GM12878 (cell line): ENCODE results near the gene BCL11A.

Source experiments
- ASH2L ChIP-seq: fragments of 300-600, 200-600 bp; sonication (generic); IDR thresholded peaks from 2 replicates; pipeline ENCODE4 v1.6.1; 2017; ENCODE audit warnings: low read depth, mild to moderate bottlenecking, borderline replicate concordance
- CBFB ChIP-seq: IDR thresholded peaks from 2 replicates; pipeline ENCODE4 v1.6.1; 2016; ENCODE audit warnings: antibody characterized with exemption, low read depth
- CTCF ChIP-seq, 3 experiments: IDR thresholded peaks in 2 of 3; conservative IDR thresholded peaks in 1 of 3; 2 replicates each; pipeline ENCODE4 v1.5.1; 2011; ENCODE audit warnings: low read depth in 3 of 3, low read length in 3 of 3, mild to moderate bottlenecking in 3 of 3, control low read depth in 2 of 3, moderate library complexity in 2 of 3, inconsistent platforms in 1 of 3, mixed read lengths in 1 of 3; ENCODE audit not compliant: control insufficient read depth in 2 of 3, insufficient read depth in 1 of 3; ENCODE audit errors: extremely low read depth in 1 of 3
- GABPA ChIP-seq: IDR thresholded peaks from 2 replicates; pipeline ENCODE4 v1.6.1; 2014; ENCODE audit warnings: antibody characterized with exemption, low read depth, mild to moderate bottlenecking, inconsistent platforms
- MLLT1 ChIP-seq: fragments of 450-650 bp; IDR thresholded peaks from 2 replicates; pipeline ENCODE4 v1.6.1; 2016; ENCODE audit warnings: mild to moderate bottlenecking
- POLR2A ChIP-seq: IDR thresholded peaks from 2 replicates; pipeline ENCODE4 v1.6.1; 2011; ENCODE audit warnings: low read depth, mild to moderate bottlenecking, low read length
- RELA ChIP-seq: fragments of 450-650 bp; IDR thresholded peaks from 2 replicates; pipeline ENCODE4 v1.8.0; 2014; ENCODE audit warnings: borderline replicate concordance; ENCODE audit not compliant: partially characterized antibody
- SIN3A ChIP-seq: IDR thresholded peaks from 2 replicates; pipeline ENCODE4 v1.6.1; 2012; ENCODE audit warnings: low read depth, low read length, improper control_type of control experiment
- SMAD1 ChIP-seq: fragments of 450-650 bp; IDR thresholded peaks from 2 replicates; pipeline ENCODE4 v1.6.1; 2018; ENCODE audit warnings: mild to moderate bottlenecking, low read depth; ENCODE audit not compliant: partially characterized antibody
- USF2 ChIP-seq: IDR thresholded peaks from 2 replicates; pipeline ENCODE4 v1.6.1; 2011; ENCODE audit warnings: low read depth, low read length, improper control_type of control experiment, borderline replicate concordance

GRCh38 chr2:60502144-60502543, 51.3 kb downstream of the BCL11A start:
- TF ChIP-seq CTCF (IDR thresholded peaks at IDR 0.05 in 2 of 3, conservative IDR thresholded peaks at IDR 0.05 in 1 of 3; ENCODE audit: control insufficient read depth in 2 of 3, extremely low read depth in 1 of 3, insufficient read depth in 1 of 3, low read depth in 3 of 3, low read length in 3 of 3) (no peak), SMAD1 (no peak), SIN3A (no peak), MLLT1 (no peak), POLR2A (no peak), USF2 (no peak), GABPA (no peak), RELA (no peak), ASH2L (no peak), CBFB (no peak)
